ENCODE results near the gene RB1.

Gene RB1

GRCh38 chr13:48317511-48318376 lies 14.2 kb downstream of the RB1 start:
- H3K36me3 ChIP-seq = peaks cover 7% of the 10 kb centered on the region
- no peaks in the 10 kb centered on the region for H3K9me3 ChIP-seq
- H3K4me3 ChIP-seq (ENCODE audit: low read depth, low read length) = no peak overlapping the region

DNA sequence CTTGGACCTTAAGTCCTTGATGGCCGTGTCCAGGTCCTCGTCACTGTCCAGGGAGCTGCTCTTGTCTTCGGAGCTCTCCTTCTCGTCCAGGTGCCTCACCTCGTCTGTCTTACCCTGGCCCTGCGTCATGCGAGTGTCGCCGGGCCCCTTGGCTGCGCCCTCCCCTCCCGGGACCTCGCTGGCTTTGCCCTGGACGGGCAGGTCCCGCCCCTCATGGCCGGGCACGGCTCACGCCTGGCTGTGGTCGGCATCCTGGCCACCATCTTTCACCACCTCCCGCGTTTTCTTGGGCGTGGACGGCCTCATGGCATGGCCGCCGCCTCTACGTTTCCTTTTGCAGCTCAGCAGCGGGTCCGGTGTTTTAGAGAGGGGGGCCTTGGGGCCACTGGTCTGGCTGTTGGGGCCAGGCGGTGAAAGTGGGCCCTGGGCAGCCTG lies 14.8 kb downstream of the RB1 start:
- peaks cover 7% of the 10 kb centered on the region; the same call in 1 of the 2 replicates for H3K36me3 ChIP-seq

More at GRCh38 chr13:48317511-48318376, 14.2 kb downstream of the RB1 start:
- H3K27me3 ChIP-seq = no peaks in the 10 kb centered on the region
- no peaks in the 10 kb centered on the region for H3K4me1 ChIP-seq
- no peak for DNase-seq
- TF ChIP-seq CTCF (IDR thresholded peaks at IDR 0.05; ENCODE audit: low read depth, low read length) = no peak

GRCh38 chr13:48318821-48319511 lies 15.4 kb downstream of the RB1 start:
- H3K36me3 ChIP-seq = peaks cover 7% of the 10 kb centered on the region; the same call in 1 of the 2 replicates
- DNase-seq = no peak
- no peaks in the 10 kb centered on the region for H3K27me3 ChIP-seq
- H3K4me1 ChIP-seq = no peaks in the 10 kb centered on the region
- H3K9me3 ChIP-seq = no peaks in the 10 kb centered on the region
- no peak for TF ChIP-seq CTCF (IDR thresholded peaks at IDR 0.05; ENCODE audit: low read depth, low read length)
- H3K4me3 ChIP-seq (ENCODE audit: low read depth, low read length) = no peak overlapping the region

More for the DNA sequence above, 14.8 kb downstream of the RB1 start:
- no peak for TF ChIP-seq CTCF (IDR thresholded peaks at IDR 0.05; ENCODE audit: low read depth, low read length)
- no peak for DNase-seq
- H3K4me1 ChIP-seq = no peaks in the 10 kb centered on the region
- H3K9me3 ChIP-seq = no peaks in the 10 kb centered on the region
- H3K4me3 ChIP-seq (ENCODE audit: low read depth, low read length) = no peak overlapping the region
- H3K27me3 ChIP-seq = no peaks in the 10 kb centered on the region

DNA sequence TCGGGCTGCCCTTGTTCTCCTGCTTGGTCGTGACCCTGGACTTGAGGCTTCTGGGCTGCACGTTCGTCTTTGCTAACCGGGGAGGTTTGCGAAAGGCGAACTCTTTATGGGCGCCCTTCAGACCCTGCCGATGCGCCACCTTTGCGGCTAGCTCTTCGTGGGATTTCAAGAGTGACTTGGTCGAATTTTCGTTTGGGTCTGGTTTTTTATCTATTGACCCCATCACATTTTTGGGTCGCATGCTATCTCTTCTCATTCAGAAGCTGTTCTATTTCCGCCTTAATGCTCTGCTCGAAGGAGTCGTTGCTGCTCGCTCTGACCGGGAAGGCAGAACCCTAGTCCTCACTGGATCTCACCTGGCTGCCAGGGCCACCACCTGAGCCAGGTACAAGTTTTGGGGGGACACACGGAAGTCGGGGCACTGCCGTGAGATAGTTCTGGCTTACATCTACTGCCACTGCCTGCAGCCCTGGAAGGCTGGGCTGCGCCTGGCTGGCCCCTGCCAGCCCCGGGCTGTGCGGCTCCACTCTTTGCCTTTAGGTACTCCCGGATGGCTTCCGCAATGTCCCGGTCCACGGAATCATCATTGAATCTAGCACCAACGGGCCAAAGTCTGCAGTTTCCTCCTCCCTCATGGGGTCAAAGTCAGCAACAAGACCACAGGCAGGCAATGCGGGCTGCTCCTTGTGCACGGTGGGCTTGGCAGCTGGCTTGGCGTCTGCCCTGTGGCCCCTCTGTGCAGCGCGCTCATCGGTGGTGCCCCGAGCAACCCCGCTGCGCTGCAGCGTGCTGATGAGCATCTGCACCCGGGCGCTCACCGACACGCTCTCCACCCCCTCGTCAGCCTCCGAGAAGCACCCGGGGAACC lies 16.2 kb downstream of the RB1 start:
- H3K27me3 ChIP-seq = no peaks in the 10 kb centered on the region
- no peak for TF ChIP-seq CTCF (IDR thresholded peaks at IDR 0.05; ENCODE audit: low read depth, low read length)
- DNase-seq = no peak
- H3K4me3 ChIP-seq (ENCODE audit: low read depth, low read length) = no peak overlapping the region
- H3K36me3 ChIP-seq = peaks cover 7% of the 10 kb centered on the region; the same call in 1 of the 2 replicates
- no peaks in the 10 kb centered on the region for H3K9me3 ChIP-seq
- no peaks in the 10 kb centered on the region for H3K4me1 ChIP-seq

- no peak overlapping the region for H3K4me3 ChIP-seq (ENCODE audit: low read depth, low read length)
- DNase-seq = no peak
- H3K36me3 ChIP-seq = peaks cover 7% of the 10 kb centered on the region; the same call in 1 of the 2 replicates
- no peaks in the 10 kb centered on the region for H3K9me3 ChIP-seq
- no peaks in the 10 kb centered on the region for H3K4me1 ChIP-seq
- no peak for TF ChIP-seq CTCF (IDR thresholded peaks at IDR 0.05; ENCODE audit: low read depth, low read length)
- H3K27me3 ChIP-seq = no peaks in the 10 kb centered on the region
Observed at GRCh38 chr13:48320399-48320790, 16.8 kb downstream of the RB1 start.
